Activated CD4-positive, alpha-beta T cell treated with anti-CD3 and anti-CD28 coated beads, Interleukin-2, amount 10 ng/mL, durations not matched to agents 24 days and 14 days (primary cell): Measurements from ENCODE around the gene ANKAR. TPM values are rescaled to one million over a fixed set of nuclear protein-coding genes. Genes with fewer than 3 reads are reported as not detected.

Experiments
- DNase-seq: peaks from one replicate; pipeline ENCODE4 v3.0.0; 2022
- H3K27ac Mint-ChIP-seq: one replicate; pipeline ENCODE4 v1.8.0; 2022; ENCODE audit warnings: mild to moderate bottlenecking, mixed read lengths
- H3K27me3 Mint-ChIP-seq: one replicate; pipeline ENCODE4 v1.8.0; 2022; ENCODE audit warnings: mixed read lengths
- H3K36me3 Mint-ChIP-seq: one replicate; pipeline ENCODE4 v1.8.0; 2022; ENCODE audit warnings: low read depth, mild to moderate bottlenecking, mixed read lengths
- H3K4me1 Mint-ChIP-seq: one replicate; pipeline ENCODE4 v1.8.0; 2021; ENCODE audit warnings: mixed read lengths
- H3K4me3 Mint-ChIP-seq: one replicate; pipeline ENCODE4 v1.8.0; 2022; ENCODE audit warnings: mild to moderate bottlenecking, moderate library complexity, mixed read lengths
- H3K9me3 Mint-ChIP-seq: one replicate; pipeline ENCODE4 v1.8.0; 2021; ENCODE audit warnings: mixed read lengths
- intact Hi-C: fragments of 100-400 bp; cut with micrococcal nuclease; formaldehyde crosslinking; loops from one replicate; pipeline ENCODE4 v1.15.1; 2023
- total RNA-seq: library from RNA; stranded (reverse); gene quantifications from 2 replicates; pipeline ENCODE4 v1.2.3, GENCODE V29; 2022

The ANKAR gene
- 2.9 and 3.4 TPM in 2 replicates for total RNA-seq

GRCh38 chr2:189674374-189675112 lies at the start of gene ANKAR:
ANKAR (plus strand) TSS chr2:189674670; CDS start chr2:189676491, 1,821 bp downstream.
- peaks cover 49% of the 10 kb centered on the region for H3K36me3 Mint-ChIP-seq
- peak within 1 kb of the TSS; percentile 94 for H3K27ac Mint-ChIP-seq
- H3K27me3 Mint-ChIP-seq = no peaks in the 10 kb centered on the region
- peaks cover 11% of the 10 kb centered on the region for H3K9me3 Mint-ChIP-seq
- DNase-seq = peak; percentile 94
- peak within 1 kb of the TSS; percentile 86 for H3K4me3 Mint-ChIP-seq
- H3K4me1 Mint-ChIP-seq = peaks cover 25% of the 10 kb centered on the region
- intact Hi-C loops = loop anchor here (1.0 to 2.0 kb wide), 3 partner anchors 13 to 110 kb away; partner anchors contain the start of genes ASNSD1, ORMDL1 and PMS1

- DNase-seq = no peak
- Mint-ChIP-seq H3K27ac (no peak overlapping the region), H3K36me3 (no peaks in the 10 kb centered on the region), H3K9me3 (no peaks in the 10 kb centered on the region), H3K4me3 (no peak overlapping the region), H3K4me1 (no peaks in the 10 kb centered on the region), H3K27me3 (no peaks in the 10 kb centered on the region)
- intact Hi-C loops = no loop called here
These were observed 48.8 kb upstream of the ANKAR start for GRCh38 chr2:189625636-189626035.

GRCh38 chr2:189627789-189628188 lies 46.7 kb upstream of the ANKAR start:
- H3K4me1 Mint-ChIP-seq = no peaks in the 10 kb centered on the region
- intact Hi-C loops = no loop called here
- no peaks in the 10 kb centered on the region for H3K36me3 Mint-ChIP-seq
- H3K9me3 Mint-ChIP-seq = no peaks in the 10 kb centered on the region
- no peak overlapping the region for H3K27ac Mint-ChIP-seq
- no peak for DNase-seq
- no peaks in the 10 kb centered on the region for H3K27me3 Mint-ChIP-seq
- H3K4me3 Mint-ChIP-seq = no peak overlapping the region

GRCh38 chr2:189628817-189629530 lies 45.5 kb upstream of the ANKAR start:
- no peaks in the 10 kb centered on the region for H3K36me3 Mint-ChIP-seq
- H3K9me3 Mint-ChIP-seq = no peaks in the 10 kb centered on the region

GRCh38 chr2:189629531-189630453 lies 44.7 kb upstream of the ANKAR start:
- no peak for DNase-seq
- no peak overlapping the region for H3K27ac Mint-ChIP-seq
- intact Hi-C loops = no loop called here
- no peaks in the 10 kb centered on the region for H3K9me3 Mint-ChIP-seq
- H3K36me3 Mint-ChIP-seq = no peaks in the 10 kb centered on the region
- peaks cover 2% of the 10 kb centered on the region for H3K27me3 Mint-ChIP-seq
- H3K4me1 Mint-ChIP-seq = no peaks in the 10 kb centered on the region
- H3K4me3 Mint-ChIP-seq = no peak overlapping the region

More at GRCh38 chr2:189628817-189629530, 45.5 kb upstream of the ANKAR start:
- Mint-ChIP-seq H3K27ac (no peak overlapping the region), H3K4me1 (no peaks in the 10 kb centered on the region), H3K27me3 (no peaks in the 10 kb centered on the region), H3K4me3 (no peak overlapping the region)
- intact Hi-C loops = no loop called here
- DNase-seq = no peak

GRCh38 chr2:189631849-189632248 lies 42.6 kb upstream of the ANKAR start:
- no peaks in the 10 kb centered on the region for H3K36me3 Mint-ChIP-seq
- intact Hi-C loops = no loop called here
- H3K9me3 Mint-ChIP-seq = no peaks in the 10 kb centered on the region
- H3K4me1 Mint-ChIP-seq = no peaks in the 10 kb centered on the region
- DNase-seq = no peak
- H3K27ac Mint-ChIP-seq = no peak overlapping the region
- no peak overlapping the region for H3K4me3 Mint-ChIP-seq
- H3K27me3 Mint-ChIP-seq = peaks cover 5% of the 10 kb centered on the region

- intact Hi-C loops = no loop called here
- H3K27me3 Mint-ChIP-seq = peaks cover 5% of the 10 kb centered on the region
- DNase-seq = no peak
These were observed 41.1 kb upstream of the ANKAR start for GRCh38 chr2:189633392-189633811.

GRCh38 chr2:189635353-189635752 lies 39.1 kb upstream of the ANKAR start:
- H3K4me3 Mint-ChIP-seq = no peak overlapping the region
- no peak overlapping the region for H3K27ac Mint-ChIP-seq
- H3K9me3 Mint-ChIP-seq = no peaks in the 10 kb centered on the region
- DNase-seq = no peak
- peaks cover 5% of the 10 kb centered on the region for H3K27me3 Mint-ChIP-seq
- H3K4me1 Mint-ChIP-seq = no peaks in the 10 kb centered on the region
- no peaks in the 10 kb centered on the region for H3K36me3 Mint-ChIP-seq
- intact Hi-C loops = no loop called here

More at GRCh38 chr2:189633392-189633811, 41.1 kb upstream of the ANKAR start:
- Mint-ChIP-seq H3K4me3 (no peak overlapping the region), H3K36me3 (no peaks in the 10 kb centered on the region), H3K9me3 (no peaks in the 10 kb centered on the region), H3K27ac (no peak overlapping the region), H3K4me1 (no peaks in the 10 kb centered on the region)

- no peak for DNase-seq
- Mint-ChIP-seq H3K27me3 (peaks cover 5% of the 10 kb centered on the region), H3K27ac (no peak overlapping the region), H3K9me3 (no peaks in the 10 kb centered on the region), H3K4me3 (no peak overlapping the region), H3K36me3 (no peaks in the 10 kb centered on the region), H3K4me1 (peaks cover 9% of the 10 kb centered on the region)
- intact Hi-C loops = no loop called here
These were observed 36.0 kb upstream of the ANKAR start for GRCh38 chr2:189638301-189639006.

GRCh38 chr2:189639007-189639609 lies 35.4 kb upstream of the ANKAR start:
- intact Hi-C loops = no loop called here
- Mint-ChIP-seq H3K27me3 (peaks cover 5% of the 10 kb centered on the region), H3K9me3 (no peaks in the 10 kb centered on the region), H3K27ac (no peak overlapping the region), H3K4me3 (no peak overlapping the region), H3K4me1 (peaks cover 9% of the 10 kb centered on the region), H3K36me3 (no peaks in the 10 kb centered on the region)
- DNase-seq = no peak

GRCh38 chr2:189641002-189641401 lies 33.5 kb upstream of the ANKAR start:
- Mint-ChIP-seq H3K36me3 (no peaks in the 10 kb centered on the region), H3K27ac (no peak overlapping the region), H3K27me3 (peaks cover 2% of the 10 kb centered on the region), H3K4me3 (no peak overlapping the region), H3K4me1 (peaks cover 9% of the 10 kb centered on the region), H3K9me3 (no peaks in the 10 kb centered on the region)
- DNase-seq = no peak
- intact Hi-C loops = loop anchor here (1.0 kb wide), 1 partner anchor 17 kb away; no protein-coding TSS in a partner anchor

GRCh38 chr2:189641590-189641989 lies 32.9 kb upstream of the ANKAR start:
- peak overlapping the region; percentile 9 for H3K27ac Mint-ChIP-seq
- H3K4me3 Mint-ChIP-seq = no peak overlapping the region
- H3K9me3 Mint-ChIP-seq = no peaks in the 10 kb centered on the region
- H3K4me1 Mint-ChIP-seq = peaks cover 9% of the 10 kb centered on the region
- H3K36me3 Mint-ChIP-seq = no peaks in the 10 kb centered on the region
- intact Hi-C loops = loop anchor here (1.0 kb wide), 1 partner anchor 17 kb away; no protein-coding TSS in a partner anchor
- no peak for DNase-seq
- peaks cover 2% of the 10 kb centered on the region for H3K27me3 Mint-ChIP-seq

GRCh38 chr2:189646521-189646920 lies 27.9 kb upstream of the ANKAR start:
- H3K4me1 Mint-ChIP-seq = peaks cover 4% of the 10 kb centered on the region
- DNase-seq = no peak
- H3K27me3 Mint-ChIP-seq = peaks cover 2% of the 10 kb centered on the region
- H3K9me3 Mint-ChIP-seq = peaks cover 5% of the 10 kb centered on the region
- intact Hi-C loops = no loop called here
- H3K27ac Mint-ChIP-seq = no peak overlapping the region
- no peak overlapping the region for H3K4me3 Mint-ChIP-seq
- peaks cover 2% of the 10 kb centered on the region for H3K36me3 Mint-ChIP-seq
